Naive B cell (primary cell): Measurements from ENCODE around the gene C2CD5. TPM values are rescaled to one million over a fixed set of nuclear protein-coding genes. Genes with fewer than 3 reads are reported as not detected.
A peak's percentile ranks its signal among the peaks of the same experiment; 100 is the strongest.

Experiments
- ATAC-seq, 2 donors: fragments of 150-1000 bp; cut with Tn5 transposase; 2 replicates each; pipeline ENCODE4 v1.10.0; 2021; ENCODE audit warnings: low read depth in 2 of 2, mild to moderate bottlenecking in 2 of 2, moderate library complexity in 2 of 2
- DNase-seq: peaks from one replicate; pipeline ENCODE4 v3.0.0; 2022
- H3K27ac Mint-ChIP-seq, 6 donors: one replicate each; pipeline ENCODE4 v1.8.0; 2020 to 2022; ENCODE audit warnings: mild to moderate bottlenecking in 6 of 6, mixed read lengths in 6 of 6, moderate library complexity in 5 of 6, inconsistent platforms in 2 of 6
- H3K27me3 Mint-ChIP-seq, 3 donors: one replicate each; pipeline ENCODE4 v1.8.0; 2021 to 2022; ENCODE audit warnings: mixed read lengths in 3 of 3, mild to moderate bottlenecking in 1 of 3
- H3K36me3 Mint-ChIP-seq, 2 donors: one replicate each; pipeline ENCODE4 v1.8.0; 2020 to 2022; ENCODE audit warnings: mixed read lengths in 2 of 2, inconsistent platforms in 1 of 2, mild to moderate bottlenecking in 1 of 2
- H3K4me1 Mint-ChIP-seq, 3 donors: one replicate each; pipeline ENCODE4 v1.8.0; 2020 to 2022; ENCODE audit warnings: mixed read lengths in 3 of 3, inconsistent platforms in 1 of 3, mild to moderate bottlenecking in 1 of 3, moderate library complexity in 1 of 3
- H3K4me3 Mint-ChIP-seq, 8 donors: one replicate each; pipeline ENCODE4 v1.8.0; 2020 to 2022; ENCODE audit warnings: mild to moderate bottlenecking in 8 of 8, mixed read lengths in 8 of 8, moderate library complexity in 8 of 8, inconsistent platforms in 2 of 8
- H3K9me3 Mint-ChIP-seq, 7 donors: one replicate each; pipeline ENCODE4 v1.8.0; 2020 to 2022; ENCODE audit warnings: mixed read lengths in 7 of 7, mild to moderate bottlenecking in 5 of 7, inconsistent platforms in 2 of 7, moderate library complexity in 1 of 7
- polyA plus RNA-seq, 6 donors: library from polyadenylated mRNA; unstranded; fragments of 300-500 nt; fragmentation: Illumina TruSeq; gene quantifications; one replicate each; pipeline ENCODE4 v1.2.3, GENCODE V29; 2021; ENCODE audit warnings: low read depth in 6 of 6

C2CD5 gene, protein sequence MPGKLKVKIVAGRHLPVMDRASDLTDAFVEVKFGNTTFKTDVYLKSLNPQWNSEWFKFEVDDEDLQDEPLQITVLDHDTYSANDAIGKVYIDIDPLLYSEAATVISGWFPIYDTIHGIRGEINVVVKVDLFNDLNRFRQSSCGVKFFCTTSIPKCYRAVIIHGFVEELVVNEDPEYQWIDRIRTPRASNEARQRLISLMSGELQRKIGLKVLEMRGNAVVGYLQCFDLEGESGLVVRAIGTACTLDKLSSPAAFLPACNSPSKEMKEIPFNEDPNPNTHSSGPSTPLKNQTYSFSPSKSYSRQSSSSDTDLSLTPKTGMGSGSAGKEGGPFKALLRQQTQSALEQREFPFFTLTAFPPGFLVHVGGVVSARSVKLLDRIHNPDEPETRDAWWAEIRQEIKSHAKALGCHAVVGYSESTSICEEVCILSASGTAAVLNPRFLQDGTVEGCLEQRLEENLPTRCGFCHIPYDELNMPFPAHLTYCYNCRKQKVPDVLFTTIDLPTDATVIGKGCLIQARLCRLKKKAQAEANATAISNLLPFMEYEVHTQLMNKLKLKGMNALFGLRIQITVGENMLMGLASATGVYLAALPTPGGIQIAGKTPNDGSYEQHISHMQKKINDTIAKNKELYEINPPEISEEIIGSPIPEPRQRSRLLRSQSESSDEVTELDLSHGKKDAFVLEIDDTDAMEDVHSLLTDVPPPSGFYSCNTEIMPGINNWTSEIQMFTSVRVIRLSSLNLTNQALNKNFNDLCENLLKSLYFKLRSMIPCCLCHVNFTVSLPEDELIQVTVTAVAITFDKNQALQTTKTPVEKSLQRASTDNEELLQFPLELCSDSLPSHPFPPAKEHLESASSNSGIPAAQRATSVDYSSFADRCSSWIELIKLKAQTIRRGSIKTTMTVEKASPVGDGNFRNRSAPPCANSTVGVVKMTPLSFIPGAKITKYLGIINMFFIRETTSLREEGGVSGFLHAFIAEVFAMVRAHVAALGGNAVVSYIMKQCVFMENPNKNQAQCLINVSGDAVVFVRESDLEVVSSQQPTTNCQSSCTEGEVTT
- 10 to 100 TPM in 4 of 6 donors, 1 to 10 TPM in 2; 5.4 to 23.5 (median 16.0) TPM for polyA plus RNA-seq

DNA sequence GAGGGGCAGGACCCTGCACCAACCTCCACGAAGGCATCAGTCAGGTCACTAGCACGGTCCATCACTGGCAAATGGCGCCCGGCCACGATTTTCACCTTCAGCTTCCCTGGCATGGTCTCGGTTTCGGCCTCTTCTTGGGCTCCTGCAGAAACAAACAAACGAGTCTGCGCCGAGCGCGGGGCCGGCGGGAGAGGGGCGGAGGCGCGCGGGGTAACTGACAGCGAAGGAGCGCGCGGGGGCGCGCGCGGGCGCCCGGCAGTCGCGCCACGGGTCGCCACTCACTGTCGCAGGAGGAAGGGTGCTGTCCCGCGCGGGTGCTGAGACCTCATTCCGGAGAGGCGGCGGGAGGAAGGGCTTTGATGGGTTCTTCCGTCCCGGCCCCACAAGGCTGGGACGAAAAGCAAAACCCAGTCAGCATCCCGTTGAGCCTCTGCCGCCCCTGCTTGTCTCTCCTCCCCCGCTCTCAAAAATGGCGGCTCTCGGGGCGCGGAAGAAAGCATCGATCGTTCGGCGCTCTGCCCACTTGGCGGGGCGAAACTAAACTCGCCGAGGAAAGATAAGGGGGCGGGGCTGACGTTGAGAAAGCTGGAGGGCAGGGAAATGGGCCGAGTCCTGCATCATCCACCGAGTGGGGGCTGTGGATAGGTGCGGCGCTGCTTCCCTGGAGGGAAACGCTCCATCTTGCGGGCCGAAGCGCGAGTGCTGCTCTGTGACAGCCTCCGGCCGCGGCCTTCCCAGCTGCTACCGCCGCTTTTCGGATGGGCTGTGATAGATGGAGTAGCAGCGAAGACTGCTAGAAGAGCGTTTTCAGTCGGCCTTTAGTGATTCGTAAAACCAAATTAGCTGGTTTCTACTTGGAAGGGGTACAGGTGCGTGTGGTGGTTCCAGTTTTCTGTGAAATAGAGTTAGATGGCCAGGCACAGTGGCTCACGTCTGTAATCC is at the start of gene C2CD5:
Gene C2CD5, minus strand, starts transcription at position 505 of the 942 bp plus-strand sequence. Its CDS starts 392 bp downstream, at position 113.
- Mint-ChIP-seq H3K4me1 (peaks cover 26 to 51% (median 37%) of the 10 kb centered on the region in 3 donors), H3K4me3 (peak within 1 kb of the TSS; percentile 93 to 98 (median 96)), H3K27ac (peak within 1 kb of the TSS; percentile 94 to 98 (median 97)), H3K36me3 (peaks cover 6 to 20% of the 10 kb centered on the region in 2 donors), H3K9me3 (peaks cover 0 to 4% (median 2%) of the 10 kb centered on the region in 7 donors), H3K27me3 (peaks cover 0 to 14% (median 6%) of the 10 kb centered on the region in 3 donors)
- DNase-seq, result peak; percentile 94
- ATAC-seq, result peak; percentile 83 to 84

GRCh38 chr12:22593864-22594263 is 49.5 kb upstream of the C2CD5 start:
- Mint-ChIP-seq H3K4me1 (no peaks in the 10 kb centered on the region), H3K27me3 (peaks cover 0 to 18% (median 0%) of the 10 kb centered on the region in 3 donors), H3K36me3 (no peaks in the 10 kb centered on the region), H3K27ac (peak overlapping the region in 1 of 6 donors; percentile 55), H3K9me3 (peaks cover 0 to 2% (median 0%) of the 10 kb centered on the region in 7 donors), H3K4me3 (no peak overlapping the region)
- DNase-seq (no peak), ATAC-seq (no peak)

DNA sequence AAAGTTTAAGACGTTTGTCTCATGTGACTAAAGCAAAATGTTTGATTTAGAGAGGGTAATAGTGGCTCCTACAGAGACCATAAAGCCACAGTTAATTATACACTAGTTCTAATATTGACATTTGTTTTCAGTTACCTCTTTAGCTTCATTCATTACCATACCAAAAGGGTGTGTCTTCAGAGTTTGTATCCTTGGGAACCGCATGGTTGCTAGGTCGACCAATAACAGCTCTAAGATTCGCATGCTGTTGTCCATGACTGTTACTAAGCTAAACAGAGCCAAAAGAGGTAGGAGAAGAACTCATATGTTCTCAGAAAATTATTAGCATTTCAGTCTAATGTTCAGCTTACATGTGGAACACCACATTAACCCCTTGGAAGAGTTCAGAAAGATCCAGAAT is 44.5 kb upstream of the C2CD5 start:
- peaks cover 0 to 2% (median 0%) of the 10 kb centered on the region in 7 donors for H3K9me3 Mint-ChIP-seq
- DNase-seq (no peak), ATAC-seq (no peak)
- H3K4me3 Mint-ChIP-seq, result no peak overlapping the region
- no peaks in the 10 kb centered on the region for H3K36me3 Mint-ChIP-seq
- no peak overlapping the region for H3K27ac Mint-ChIP-seq
- H3K27me3 Mint-ChIP-seq, result peaks cover 0 to 9% (median 6%) of the 10 kb centered on the region in 3 donors
- no peaks in the 10 kb centered on the region for H3K4me1 Mint-ChIP-seq

GRCh38 chr12:22578328-22578727 is 34.0 kb upstream of the C2CD5 start:
- DNase-seq (no peak), ATAC-seq (no peak)
- Mint-ChIP-seq H3K27ac (no peak overlapping the region), H3K4me1 (no peaks in the 10 kb centered on the region), H3K9me3 (no peaks in the 10 kb centered on the region), H3K4me3 (no peak overlapping the region), H3K27me3 (no peaks in the 10 kb centered on the region), H3K36me3 (no peaks in the 10 kb centered on the region)

- no peaks in the 10 kb centered on the region for H3K36me3 Mint-ChIP-seq
- no peaks in the 10 kb centered on the region for H3K27me3 Mint-ChIP-seq
- H3K4me3 Mint-ChIP-seq, result no peak overlapping the region
- no peaks in the 10 kb centered on the region for H3K9me3 Mint-ChIP-seq
- H3K27ac Mint-ChIP-seq, result no peak overlapping the region
- ATAC-seq (no peak), DNase-seq (no peak)
- H3K4me1 Mint-ChIP-seq, result no peaks in the 10 kb centered on the region
Measured at GRCh38 chr12:22577667-22578066, 33.3 kb upstream of the C2CD5 start.

DNA sequence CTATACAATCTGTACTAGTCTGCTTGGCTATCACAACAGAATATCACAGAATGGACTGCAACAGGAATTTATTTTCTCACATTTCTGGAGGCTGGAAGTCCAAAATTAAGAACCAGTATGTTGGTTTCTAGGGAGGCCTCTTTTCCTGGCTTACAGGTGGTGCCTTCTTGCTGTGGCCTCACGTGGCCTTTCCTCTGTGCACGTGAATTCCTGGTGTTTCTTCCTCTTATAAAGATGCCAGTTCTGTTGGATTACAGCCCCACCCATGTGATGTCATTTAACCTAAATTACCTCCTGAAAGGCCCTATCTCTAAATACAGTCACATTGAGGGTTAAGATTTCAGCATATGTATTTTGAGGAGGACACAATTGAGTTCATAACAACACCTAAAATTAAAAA is 32.1 kb upstream of the C2CD5 start:
- H3K4me3 Mint-ChIP-seq, result no peak overlapping the region
- no peaks in the 10 kb centered on the region for H3K4me1 Mint-ChIP-seq

GRCh38 chr12:22576065-22576464 is 31.7 kb upstream of the C2CD5 start:
- no peak for ATAC-seq
- H3K36me3 Mint-ChIP-seq, result no peaks in the 10 kb centered on the region
- H3K27ac Mint-ChIP-seq, result no peak overlapping the region
- no peaks in the 10 kb centered on the region for H3K4me1 Mint-ChIP-seq
- no peak overlapping the region for H3K4me3 Mint-ChIP-seq
- no peaks in the 10 kb centered on the region for H3K9me3 Mint-ChIP-seq
- DNase-seq, result no peak
- H3K27me3 Mint-ChIP-seq, result peaks cover 0 to 10% (median 0%) of the 10 kb centered on the region in 3 donors

More for the DNA sequence above, 32.1 kb upstream of the C2CD5 start:
- Mint-ChIP-seq H3K36me3 (no peaks in the 10 kb centered on the region), H3K27me3 (peaks cover 0 to 8% (median 0%) of the 10 kb centered on the region in 3 donors), H3K9me3 (no peaks in the 10 kb centered on the region), H3K27ac (no peak overlapping the region)
- DNase-seq (no peak), ATAC-seq (no peak)

- no peaks in the 10 kb centered on the region for H3K4me1 Mint-ChIP-seq
- H3K9me3 Mint-ChIP-seq, result peaks cover 0 to under 1% (median 0%) of the 10 kb centered on the region in 7 donors
- H3K27me3 Mint-ChIP-seq, result peaks cover 0 to 14% (median 3%) of the 10 kb centered on the region in 3 donors
- no peak overlapping the region for H3K27ac Mint-ChIP-seq
- H3K4me3 Mint-ChIP-seq, result no peak overlapping the region
- DNase-seq, result no peak
- ATAC-seq, result no peak
- H3K36me3 Mint-ChIP-seq, result no peaks in the 10 kb centered on the region
Measured at GRCh38 chr12:22574921-22575320, 30.6 kb upstream of the C2CD5 start.

DNA sequence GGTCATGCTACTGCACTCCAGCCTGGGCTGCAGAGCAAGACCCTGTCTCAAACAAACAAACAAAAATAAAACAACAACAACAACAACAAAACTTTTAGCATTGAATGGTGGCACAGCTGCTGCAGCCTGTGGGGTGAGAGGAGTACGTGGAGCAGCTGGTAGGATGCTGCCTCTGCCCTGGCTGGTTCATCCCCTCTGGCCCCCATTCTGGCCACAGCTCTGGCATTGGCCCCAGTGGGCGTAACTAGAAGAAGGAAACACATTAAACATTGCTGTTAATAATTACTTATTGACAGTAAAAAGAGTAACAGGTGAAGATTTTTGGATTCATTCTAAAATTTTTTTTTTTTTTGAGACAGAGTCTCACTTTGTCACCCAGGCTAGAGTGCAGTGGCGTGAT is 28.8 kb upstream of the C2CD5 start:
- Mint-ChIP-seq H3K27me3 (peaks cover 1 to 17% (median 6%) of the 10 kb centered on the region in 3 donors), H3K27ac (no peak overlapping the region), H3K9me3 (peaks cover 0 to 3% (median 0%) of the 10 kb centered on the region in 7 donors), H3K4me1 (no peaks in the 10 kb centered on the region), H3K36me3 (no peaks in the 10 kb centered on the region), H3K4me3 (no peak overlapping the region)
- DNase-seq (no peak), ATAC-seq (no peak)

DNA sequence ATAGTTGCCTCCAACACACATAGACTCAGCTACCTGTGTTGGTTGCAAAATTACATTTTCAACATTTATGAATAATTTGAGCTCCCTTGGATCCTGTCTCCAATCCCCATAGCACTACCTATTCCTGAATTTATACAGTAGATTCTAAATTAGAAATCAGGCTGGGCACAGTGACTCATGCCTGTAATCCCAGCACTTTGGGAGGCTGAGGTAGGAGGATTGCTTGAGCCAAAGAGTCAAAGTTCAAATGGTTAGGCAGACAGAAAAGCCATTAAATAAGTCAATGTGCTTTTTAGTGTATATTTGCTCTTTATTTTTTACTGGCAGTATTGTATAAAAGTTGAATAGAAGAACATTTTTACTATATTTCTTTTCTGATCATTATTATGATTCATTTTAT is 24.9 kb upstream of the C2CD5 start:
- Mint-ChIP-seq H3K9me3 (peaks cover 0 to 4% (median 0%) of the 10 kb centered on the region in 7 donors), H3K4me3 (no peak overlapping the region), H3K36me3 (no peaks in the 10 kb centered on the region), H3K27ac (no peak overlapping the region), H3K4me1 (no peaks in the 10 kb centered on the region), H3K27me3 (peaks cover 16 to 22% (median 21%) of the 10 kb centered on the region in 3 donors)
- DNase-seq, result no peak
- ATAC-seq, result no peak

GRCh38 chr12:22562036-22563028 is 18.0 kb upstream of the C2CD5 start:
- peaks cover 19 to 27% (median 22%) of the 10 kb centered on the region in 3 donors for H3K27me3 Mint-ChIP-seq
- no peaks in the 10 kb centered on the region for H3K36me3 Mint-ChIP-seq
- peaks cover 0 to 2% (median 0%) of the 10 kb centered on the region in 7 donors for H3K9me3 Mint-ChIP-seq
- ATAC-seq (no peak), DNase-seq (no peak)
- H3K4me3 Mint-ChIP-seq, result no peak overlapping the region
- H3K4me1 Mint-ChIP-seq, result no peaks in the 10 kb centered on the region
- peak overlapping the region in 1 of 6 donors; percentile 49 for H3K27ac Mint-ChIP-seq
